HEK293T (cell line): ENCODE measurements around the gene YBEY.

Experiments used
- BHLHE40 ChIP-seq: fragments of 450-650 bp; IDR thresholded peaks from 2 replicates; pipeline ENCODE4 v1.6.1; 2016; ENCODE audit warnings: mild to moderate bottlenecking, moderate library complexity, borderline replicate concordance
- ELF4 ChIP-seq: fragments of 450-650 bp; IDR thresholded peaks from 2 replicates; pipeline ENCODE4 v1.6.1; 2017; ENCODE audit warnings: antibody characterized with exemption
- FOXK2 ChIP-seq: fragments of 450-650 bp; IDR thresholded peaks from 2 replicates; pipeline ENCODE4 v1.6.1; 2016; ENCODE audit warnings: mild to moderate bottlenecking
- FOXM1 ChIP-seq: fragments of 450-650 bp; IDR thresholded peaks from 2 replicates; pipeline ENCODE4 v1.6.1; 2017; ENCODE audit warnings: mild to moderate bottlenecking, borderline replicate concordance
- LEF1 ChIP-seq: fragments of 450-650 bp; IDR thresholded peaks from 2 replicates; pipeline ENCODE4 v1.6.1; 2017; ENCODE audit warnings: mild to moderate bottlenecking, borderline replicate concordance
- SP1 ChIP-seq: fragments of 450-650 bp; IDR thresholded peaks from 2 replicates; pipeline ENCODE4 v1.6.1; 2017
- SUZ12 ChIP-seq: fragments of 450-650 bp; IDR thresholded peaks from 2 replicates; pipeline ENCODE4 v1.6.1; 2016; ENCODE audit warnings: mild to moderate bottlenecking
- ZNF384 ChIP-seq: fragments of 450-650 bp; IDR thresholded peaks from 2 replicates; pipeline ENCODE4 v1.6.1; 2016

GRCh38 chr21:46255758-46256337 is 30.3 kb upstream of the YBEY start:
- TF ChIP-seq ZNF384 (no peak), BHLHE40 (no peak), FOXM1 (no peak), SP1 (no peak), LEF1 (no peak), SUZ12 (no peak), FOXK2 (no peak), ELF4 (no peak)
